Motor neuron (in vitro differentiated cells): ENCODE measurements around the gene HOXA11. TPM values are rescaled to one million over a fixed set of nuclear protein-coding genes. Genes with fewer than 3 reads are reported as not detected.

Experiments
- ATAC-seq, 8 experiments: fragments of 200-7000 bp; cut with Tn5 transposase; replicated peaks in 6 of 8; 2 replicates each; pipeline ENCODE4 v1.8.0; 2021; ENCODE audit warnings: mild to moderate bottlenecking in 8 of 8, moderate library complexity in 8 of 8
- H3K27ac ChIP-seq, 2 donors: fragments of 250-450 bp; sonication (Bioruptor Pico); 2 replicates each; pipeline ENCODE4 v1.9.0; 2021; ENCODE audit warnings: antibody characterized with exemption in 2 of 2, mild to moderate bottlenecking in 2 of 2, moderate library complexity in 1 of 2
- H3K4me1 ChIP-seq, 2 donors: fragments of 250-450 bp; sonication (Bioruptor Pico); replicated peaks in 1 of 2; 2 replicates each; pipeline ENCODE4 v1.6.1; 2021; ENCODE audit warnings: antibody characterized with exemption in 2 of 2, mild to moderate bottlenecking in 2 of 2, moderate library complexity in 1 of 2
- H3K4me3 ChIP-seq, 5 donors: fragments of 250-450 bp; sonication (Bioruptor Pico); 2 replicates each; pipeline ENCODE4 v1.9.0; 2021; ENCODE audit warnings: antibody characterized with exemption in 5 of 5, mild to moderate bottlenecking in 5 of 5, moderate library complexity in 4 of 5
- WGBS, 10 experiments: fragments of 450-650 bp; shearing (Covaris generic); methylation state at CpG; one replicate each; pipeline ENCODE4 v1.0.0; 2022; 5-methylcytosine and 5-hydroxymethylcytosine counted together
- in situ Hi-C, 9 experiments: fragments of 400-800 bp; cut with MboI; loops; one replicate each; pipeline ENCODE4 v1.15.0; 2021; ENCODE audit warnings: low sequenced_read_pairs in 9 of 9, low pct_unique_long_range_greater_than_20kb in 2 of 9; ENCODE audit not compliant: unreplicated experiment in 9 of 9
- total RNA-seq, 8 experiments: library from RNA; unstranded; fragments of 300-600 nt; gene quantifications; 2 replicates each; pipeline versions ENCODE4 v1.2.3 to v1.2.4, GENCODE V29; 2022

HOXA11 gene
- total RNA-seq, 8 experiments from 2014 or later = 0.05 to 5.7 (median 0.43) TPM; not detected in 1

DNA sequence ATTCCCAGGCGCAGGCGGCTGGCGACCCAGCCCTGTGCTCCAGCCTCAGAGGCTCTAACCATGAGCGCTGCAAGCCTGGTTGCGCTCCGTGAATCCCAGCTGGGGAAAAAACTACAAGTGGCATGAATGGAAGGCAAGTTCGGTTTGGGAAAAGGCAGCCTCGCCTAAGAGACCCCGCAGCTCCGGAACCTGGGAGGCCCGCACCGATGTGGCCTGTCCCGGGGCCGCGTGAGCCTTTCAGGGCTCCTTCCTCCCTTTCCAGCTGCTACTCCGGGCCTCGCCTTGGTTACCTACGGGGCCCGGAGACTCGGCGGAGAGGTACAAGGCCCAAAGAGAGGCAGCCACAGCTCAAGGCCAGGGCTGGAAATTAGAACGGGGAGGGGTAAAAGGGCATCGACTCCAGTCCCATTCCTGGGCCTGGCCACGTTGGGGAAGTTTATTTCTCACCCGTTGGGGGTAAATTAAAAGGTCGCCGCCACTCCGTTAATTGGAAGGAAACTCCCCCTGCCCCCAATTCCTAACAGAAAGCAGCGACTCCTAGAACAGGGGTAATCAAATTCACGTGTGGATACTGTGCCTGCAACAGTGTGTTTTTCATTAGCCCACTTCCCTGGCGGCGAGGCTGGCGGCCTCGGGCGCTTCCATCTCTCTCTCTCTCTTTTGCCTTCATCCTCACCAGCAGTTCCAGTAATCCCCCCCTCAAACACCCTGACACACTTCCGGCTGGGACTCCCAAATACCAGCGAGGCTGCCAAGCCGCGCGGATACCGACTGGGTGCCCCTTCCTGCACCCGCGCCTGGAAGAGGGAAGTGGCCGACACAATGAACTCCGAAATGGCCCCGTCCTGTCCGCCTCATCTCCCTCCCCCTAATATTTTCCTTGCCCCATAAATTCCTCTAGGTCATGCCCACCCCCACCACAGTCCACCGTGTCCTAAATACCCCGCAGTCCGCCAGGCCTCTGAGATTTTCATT is 18.2 kb downstream of the HOXA11 start:
- Histone ChIP-seq H3K4me1 (peaks cover 6 to 11% of the 10 kb centered on the region in 2 donors), H3K4me3 (no peak overlapping the region), H3K27ac (no peak overlapping the region)
- in situ Hi-C loops = loop anchor here in 5 of 9 experiments (25.0 kb wide), 3 partner anchors 780 to 1305 kb away; no protein-coding TSS in a partner anchor
- ATAC-seq = peak in 2 of 8 experiments; percentile 0 to 1
- WGBS, 10 experiments = 0 to 72% (median 12%) methylated on average over 2 to 15 of the region's 50 CpGs; no CpG with 5 or more reads in 2 of the 10 experiments

- H3K4me3 ChIP-seq = peak overlapping the region in 3 of 5 donors; percentile 31 to 35 (median 32)
- ATAC-seq = peak in 2 of 8 experiments; percentile 0
- no peak overlapping the region for H3K27ac ChIP-seq
- WGBS, 10 experiments = 0 to 26% (median 15%) methylated on average over 1 to 12 of the region's 46 CpGs; no CpG with 5 or more reads in 5 of the 10 experiments
- H3K4me1 ChIP-seq = peaks cover 6 to 15% of the 10 kb centered on the region in 2 donors
- in situ Hi-C loops = loop anchor here in 5 of 9 experiments (25.0 kb wide), 3 partner anchors 779 to 1304 kb away; no protein-coding TSS in a partner anchor
Observed at GRCh38 chr7:27165996-27166530, 19.0 kb downstream of the HOXA11 start.

- 0 to 65% (median 7%) methylated on average over 4 to 24 of the region's 82 CpGs; no CpG with 5 or more reads in 1 of the 10 experiments for WGBS, 10 experiments
- Histone ChIP-seq H3K4me1 (peaks cover 7 to 18% of the 10 kb centered on the region in 2 donors), H3K27ac (no peak within 1 kb of the TSS), H3K4me3 (peak within 1 kb of the TSS; percentile 23 to 35 (median 31))
- in situ Hi-C loops = loop anchor here in 5 of 9 experiments (25.0 kb wide), 3 partner anchors 778 to 1303 kb away; no protein-coding TSS in a partner anchor
- ATAC-seq = peak in 4 of 8 experiments; percentile 1 to 20 (median 14)
Observed at GRCh38 chr7:27165089-27165995, 19.7 kb downstream of the HOXA11 start, which contains the start of gene HOXA9. TSS of gene HOXA9 (minus strand) at chr7:27165537. CDS start at chr7:27165457, 80 bp downstream.

GRCh38 chr7:27164367-27165088 is 20.5 kb downstream of the HOXA11 start:
- in situ Hi-C loops = loop anchor here in 5 of 9 experiments (25.0 kb wide), 3 partner anchors 777 to 1302 kb away; no protein-coding TSS in a partner anchor
- 0 to 19% (median 3%) methylated on average over 1 to 19 of the region's 47 CpGs; no CpG with 5 or more reads in 4 of the 10 experiments for WGBS, 10 experiments
- Histone ChIP-seq H3K4me3 (peak overlapping the region in 4 of 5 donors; percentile 14 to 35 (median 28)), H3K4me1 (peaks cover 10 to 13% of the 10 kb centered on the region in 2 donors), H3K27ac (no peak overlapping the region)
- peak in 7 of 8 experiments; percentile 3 to 26 (median 9) for ATAC-seq

GRCh38 chr7:27164045-27164366 is 21.0 kb downstream of the HOXA11 start:
- peaks cover 10 to 12% of the 10 kb centered on the region in 2 donors for H3K4me1 ChIP-seq
- H3K27ac ChIP-seq = no peak overlapping the region
- WGBS, 10 experiments = 0 to 58% (median 12%) methylated on average over 1 to 5 of the region's 12 CpGs; no CpG with 5 or more reads in 5 of the 10 experiments
- H3K4me3 ChIP-seq = peak overlapping the region in 3 of 5 donors; percentile 23 to 32 (median 27)
- in situ Hi-C loops = loop anchor here in 5 of 9 experiments (25.0 kb wide), 3 partner anchors 777 to 1302 kb away; no protein-coding TSS in a partner anchor
- ATAC-seq = no peak

DNA sequence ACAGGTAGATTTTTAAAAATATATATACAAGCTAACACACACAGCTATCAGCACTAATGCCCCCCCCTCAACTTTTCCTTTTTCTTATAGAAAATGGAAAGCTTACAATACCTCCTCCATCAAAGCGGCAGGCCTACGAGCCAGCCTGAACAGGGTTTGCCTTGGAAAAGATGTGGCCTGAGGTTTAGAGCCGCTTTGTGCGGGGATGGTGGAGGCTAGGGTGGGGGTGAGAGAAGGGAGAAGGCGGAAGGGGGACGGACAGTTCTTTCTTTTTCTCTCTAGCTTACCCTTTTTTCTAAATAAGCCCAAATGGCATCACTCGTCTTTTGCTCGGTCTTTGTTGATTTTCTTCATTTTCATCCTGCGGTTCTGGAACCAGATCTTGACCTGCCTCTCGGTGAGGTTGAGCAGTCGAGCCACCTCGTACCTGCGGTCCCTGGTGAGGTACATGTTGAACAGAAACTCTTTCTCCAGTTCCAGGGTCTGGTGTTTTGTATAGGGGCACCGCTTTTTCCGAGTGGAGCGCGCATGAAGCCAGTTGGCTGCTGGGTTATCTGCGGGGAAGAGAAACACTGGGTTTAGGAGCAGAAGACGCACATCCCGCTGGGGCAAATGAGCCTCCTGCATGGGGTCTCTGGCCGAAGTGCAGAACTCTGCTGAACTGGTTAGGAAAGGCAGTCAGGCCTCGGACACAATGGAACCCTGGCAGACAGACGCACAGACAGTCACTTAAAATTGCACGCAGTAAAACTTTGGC is 21.6 kb downstream of the HOXA11 start:
- in situ Hi-C loops = loop anchor here in 5 of 9 experiments (25.0 kb wide), 3 partner anchors 776 to 1301 kb away; no protein-coding TSS in a partner anchor
- Histone ChIP-seq H3K4me3 (no peak overlapping the region), H3K27ac (no peak overlapping the region), H3K4me1 (peaks cover 10 to 12% of the 10 kb centered on the region in 2 donors)
- 0 to 74% (median 20%) methylated on average over 1 to 8 of the region's 24 CpGs; no CpG with 5 or more reads in 2 of the 10 experiments for WGBS, 10 experiments
- ATAC-seq = no peak

DNA sequence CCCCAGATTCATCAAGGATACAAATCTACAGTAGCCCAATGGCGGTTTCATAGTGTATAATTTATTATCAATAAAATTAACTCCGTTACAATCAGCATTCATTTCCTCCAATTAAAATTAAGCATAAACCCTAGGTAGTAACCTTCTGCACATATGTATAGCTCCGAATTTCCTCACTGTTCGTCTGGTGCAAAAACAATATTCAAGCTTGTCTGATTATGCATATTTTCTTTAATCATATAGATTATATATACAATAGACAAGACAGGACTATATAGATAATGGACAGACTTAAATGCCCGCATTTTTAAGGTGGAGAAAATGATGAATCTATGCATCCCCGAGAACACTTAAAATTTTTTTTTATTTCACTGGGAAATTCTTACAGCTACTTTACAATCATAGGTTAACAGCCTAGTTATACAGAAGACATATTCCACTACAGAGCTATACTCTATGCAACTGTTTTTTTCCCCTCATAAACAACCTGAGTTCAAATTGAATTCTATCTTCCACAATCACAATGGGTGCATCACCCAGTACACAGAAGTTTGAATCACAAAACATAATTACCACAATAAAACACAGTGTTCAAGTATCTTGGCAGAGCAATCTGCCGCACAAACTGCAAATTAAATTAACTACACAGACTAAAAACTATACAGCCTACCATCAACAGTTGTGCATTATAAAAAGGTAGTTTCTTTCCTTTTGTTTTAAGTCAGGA is 22.3 kb downstream of the HOXA11 start:
- H3K4me1 ChIP-seq = peaks cover 10 to 12% of the 10 kb centered on the region in 2 donors
- 0 to 90% (median 66%) methylated on average over 1 to 7 of the region's 7 CpGs for WGBS, 10 experiments
- in situ Hi-C loops = loop anchor here in 5 of 9 experiments (25.0 kb wide), 3 partner anchors 775 to 1300 kb away; no protein-coding TSS in a partner anchor

GRCh38 chr7:27161721-27162560 is 23.1 kb downstream of the HOXA11 start:
- Histone ChIP-seq H3K4me1 (peaks cover 10 to 12% of the 10 kb centered on the region in 2 donors), H3K27ac (no peak overlapping the region), H3K4me3 (no peak overlapping the region)
- in situ Hi-C loops = loop anchor here in 5 of 9 experiments (25.0 kb wide), 3 partner anchors 775 to 1300 kb away; no protein-coding TSS in a partner anchor
- WGBS, 10 experiments = 0 to 95% (median 46%) methylated on average over 1 to 10 of the region's 30 CpGs; no CpG with 5 or more reads in 3 of the 10 experiments
- peak in 1 of 8 experiments; percentile 0 for ATAC-seq

More for the DNA sequence above, 22.3 kb downstream of the HOXA11 start:
- no peak overlapping the region for H3K4me3 ChIP-seq
- no peak overlapping the region for H3K27ac ChIP-seq
- no peak for ATAC-seq

DNA sequence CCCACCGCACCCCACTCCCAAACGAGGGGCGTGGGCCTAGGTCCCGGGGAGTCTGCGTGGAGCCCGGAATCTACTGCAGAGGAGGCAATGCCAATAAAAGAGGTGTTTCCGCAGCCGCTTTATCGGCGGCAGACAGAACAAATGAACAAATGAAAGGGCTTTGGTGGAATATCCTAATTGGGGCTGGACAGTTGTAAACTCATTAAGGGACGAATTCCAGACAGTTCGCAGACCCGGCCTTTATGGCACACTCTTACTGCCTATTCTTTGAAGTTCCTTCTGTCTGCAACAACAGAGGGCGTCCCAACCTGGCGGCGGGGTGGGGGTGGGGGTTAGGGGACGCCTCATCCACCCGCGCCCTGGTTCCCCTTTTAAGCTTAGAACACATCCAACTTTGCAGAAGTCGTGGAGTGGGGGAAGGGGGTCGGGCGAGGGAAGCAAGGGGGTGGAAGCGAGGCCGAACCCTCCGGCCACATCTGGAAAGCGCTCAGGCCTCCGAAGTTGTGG is 23.8 kb downstream of the HOXA11 start:
- WGBS, 10 experiments = 0 to 3% (median 0%) methylated on average over 2 to 11 of the region's 27 CpGs; no CpG with 5 or more reads in 6 of the 10 experiments
- H3K4me3 ChIP-seq = peak overlapping the region; percentile 34 to 55 (median 41)
- in situ Hi-C loops = loop anchor here in 5 of 9 experiments (25.0 kb wide), 3 partner anchors 774 to 1299 kb away; no protein-coding TSS in a partner anchor
- peaks cover 8 to 10% of the 10 kb centered on the region in 2 donors for H3K4me1 ChIP-seq
- H3K27ac ChIP-seq = no peak overlapping the region
- ATAC-seq = peak in 1 of 8 experiments; percentile 16
